G401.6 (cell line): ENCODE results near the gene C7orf57.
"Not testable (repeated sequence)": the region's sequence is repeated elsewhere in the genome, so short reads cannot be mapped to it uniquely, and the experiment has no call there.

ENCODE experiments used
- FAIRE-seq: peaks from 2 replicates; lab custom pipeline; 2012; peaks lifted over from hg19 to GRCh38; lab: Jason Lieb, UNC

The C7orf57 gene

GRCh38 chr7:48035301-48035966 is at the start of gene C7orf57:
Gene C7orf57, plus strand, starts transcription at chr7:48035543. Its CDS starts 766 bp downstream, at chr7:48036309.
- peak; percentile 87 for FAIRE-seq

GRCh38 chr7:47988496-47989386 is 46.6 kb upstream of the C7orf57 start:
- peak; percentile 15 for FAIRE-seq

- peak; percentile 52 for FAIRE-seq
Measured at GRCh38 chr7:47989607-47990400, 45.5 kb upstream of the C7orf57 start.

GRCh38 chr7:47990592-47990991 is 44.8 kb upstream of the C7orf57 start:
- FAIRE-seq, result no peak

GRCh38 chr7:47991270-47991669 is 44.1 kb upstream of the C7orf57 start:
- FAIRE-seq, result no peak

- FAIRE-seq, result no peak
Measured at GRCh38 chr7:47991741-47992311, 43.5 kb upstream of the C7orf57 start.

- FAIRE-seq, result no peak
Measured at GRCh38 chr7:47992446-47992845, 42.9 kb upstream of the C7orf57 start.

GRCh38 chr7:47999413-47999812 is 35.9 kb upstream of the C7orf57 start:
- FAIRE-seq, result no peak

- FAIRE-seq, result not testable (repeated sequence)
Measured at GRCh38 chr7:48000164-48000563, 35.2 kb upstream of the C7orf57 start.

- FAIRE-seq, result no peak
Measured at GRCh38 chr7:48004032-48004431, 31.3 kb upstream of the C7orf57 start.

- no peak for FAIRE-seq
Measured at GRCh38 chr7:48004638-48005037, 30.7 kb upstream of the C7orf57 start.

GRCh38 chr7:48006866-48007265 is 28.5 kb upstream of the C7orf57 start:
- FAIRE-seq, result no peak

GRCh38 chr7:48009257-48009656 is 26.1 kb upstream of the C7orf57 start:
- FAIRE-seq, result no peak

- no peak for FAIRE-seq
Measured at GRCh38 chr7:48009954-48010353, 25.4 kb upstream of the C7orf57 start.

- FAIRE-seq, result no peak
Measured at GRCh38 chr7:48011323-48011722, 24.0 kb upstream of the C7orf57 start.

- no peak for FAIRE-seq
Measured at GRCh38 chr7:48011951-48012350, 23.4 kb upstream of the C7orf57 start.

GRCh38 chr7:48016641-48017040 is 18.7 kb upstream of the C7orf57 start:
- no peak for FAIRE-seq

GRCh38 chr7:48017674-48018073 is 17.7 kb upstream of the C7orf57 start:
- FAIRE-seq, result no peak

GRCh38 chr7:48025624-48026023 is 9.7 kb upstream of the C7orf57 start:
- no peak for FAIRE-seq

- FAIRE-seq, result no peak
Measured at GRCh38 chr7:48028938-48029337, 6.4 kb upstream of the C7orf57 start, which contains the start of gene SUN3. Gene SUN3, minus strand, starts transcription at chr7:48029107. Its CDS starts 169 bp downstream, at chr7:48028938.

- FAIRE-seq, result no peak
Measured at GRCh38 chr7:48031111-48031510, 4.2 kb upstream of the C7orf57 start.

- no peak for FAIRE-seq
Measured at GRCh38 chr7:48033922-48034321, 1.4 kb upstream of the C7orf57 start.
